ENCODE data around the gene KNSTRN. TPM values are rescaled to one million over a fixed set of nuclear protein-coding genes. Genes with fewer than 3 reads are reported as not detected.
A peak's percentile ranks its signal among the peaks of the same experiment; 100 is the strongest.

KNSTRN gene
- polyA plus RNA-seq, 2 of the 4 experiments (the other 2 are of a cell fraction) = 48.0 to 50.3 TPM

DNA sequence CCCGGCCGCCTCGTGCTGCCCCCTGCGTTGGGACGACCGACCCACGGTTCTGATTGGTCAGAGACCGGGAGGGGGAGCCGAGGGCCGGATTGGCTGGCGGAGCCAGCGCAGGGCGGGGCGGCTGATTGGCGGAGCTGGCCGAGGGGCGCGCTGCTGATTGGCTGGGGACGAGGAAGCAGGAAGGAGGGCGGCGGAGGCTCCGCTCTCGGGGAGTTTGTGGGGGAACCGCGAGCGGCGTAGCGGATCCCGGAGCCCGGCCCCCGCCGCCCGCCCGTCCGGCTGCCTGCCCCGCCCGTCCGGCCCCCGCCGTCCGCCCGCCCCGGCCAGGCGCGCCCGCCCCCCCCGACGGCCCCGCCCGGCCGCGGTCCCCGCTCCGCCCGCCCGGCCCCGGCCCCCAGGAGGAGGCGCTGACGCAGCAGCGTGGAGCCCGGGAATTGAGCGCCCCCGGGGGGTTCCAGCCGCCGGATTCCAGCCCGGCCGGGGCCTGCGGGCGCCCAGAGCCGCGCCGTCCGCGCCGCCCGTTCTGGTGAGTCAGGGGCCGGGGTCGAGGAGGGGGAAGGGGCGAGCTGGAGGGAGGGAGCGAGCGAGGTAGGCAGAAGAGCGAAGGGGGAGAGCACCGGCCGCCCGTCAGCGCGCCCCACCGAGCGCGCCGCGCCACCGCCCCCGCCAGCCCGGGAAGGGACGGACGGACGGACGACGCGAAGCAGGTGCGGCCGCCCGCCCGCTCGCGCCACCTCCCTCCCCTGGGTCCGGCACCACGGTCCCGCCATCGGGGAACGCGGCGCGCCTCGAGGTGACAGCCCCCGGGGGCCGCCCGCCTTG lies 58.4 kb downstream of the KNSTRN start, which contains the start of gene BAHD1:
BAHD1 (plus strand) TSS at position 211 of the 822 bp plus-strand sequence. CDS start 17,512 bp downstream, outside the sequence.
- ChIA-PET CTCF (interaction anchor here (0.6 to 4.1 kb wide), 9 partner anchors 10 to 329 kb away, joined by 3 to 18 read pairs (median 4); no protein-coding TSS in a partner anchor), POLR2A (interaction anchor here (0.6 kb wide), 1 partner anchor 18 kb away, joined by 9 read pairs; no protein-coding TSS in a partner anchor)
- FAIRE-seq = no peak
- Histone ChIP-seq H3K4me1 (peaks cover 21% of the 10 kb centered on the region; the same call in 1 of the 3 replicates), H3K4me2 (peak within 1 kb of the TSS; percentile 100), H3K4me3 (peak within 1 kb of the TSS; percentile 93), H3K27ac (peak within 1 kb of the TSS; percentile 91 to 100), H3K9me3 (no peaks in the 10 kb centered on the region)
- no peak for TF ChIP-seq USF2 (IDR thresholded peaks at IDR 0.05)
- no peak for TF ChIP-seq HDAC2 (IDR thresholded peaks at IDR 0.05)
- no peak for TF ChIP-seq RNF2 (IDR thresholded peaks at IDR 0.05; ENCODE audit: borderline replicate concordance, low read depth)
- TF ChIP-seq NPAS2 (CRISPR knock-in tag; IDR thresholded peaks at IDR 0.05; ENCODE audit: borderline replicate concordance) = no peak
- TF ChIP-seq HOXB13 (CRISPR knock-in tag; IDR thresholded peaks at IDR 0.05; ENCODE audit: low read depth) = no peak
- TF ChIP-seq, protein P1, sequence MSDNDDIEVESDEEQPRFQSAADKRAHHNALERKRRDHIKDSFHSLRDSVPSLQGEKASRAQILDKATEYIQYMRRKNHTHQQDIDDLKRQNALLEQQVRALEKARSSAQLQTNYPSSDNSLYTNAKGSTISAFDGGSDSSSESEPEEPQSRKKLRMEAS (IDR thresholded peaks at IDR 0.05) = peak; percentile 63; the same call in 1 of the 2 replicates
- TF ChIP-seq FOSB (CRISPR knock-in tag; IDR thresholded peaks at IDR 0.05) = no peak
- no peak for TF ChIP-seq ZSCAN20 (CRISPR knock-in tag; IDR thresholded peaks at IDR 0.05)
- TF ChIP-seq, protein P2, sequence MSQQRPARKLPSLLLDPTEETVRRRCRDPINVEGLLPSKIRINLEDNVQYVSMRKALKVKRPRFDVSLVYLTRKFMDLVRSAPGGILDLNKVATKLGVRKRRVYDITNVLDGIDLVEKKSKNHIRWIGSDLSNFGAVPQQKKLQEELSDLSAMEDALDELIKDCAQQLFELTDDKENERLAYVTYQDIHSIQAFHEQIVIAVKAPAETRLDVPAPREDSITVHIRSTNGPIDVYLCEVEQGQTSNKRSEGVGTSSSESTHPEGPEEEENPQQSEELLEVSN (IDR thresholded peaks at IDR 0.05; ENCODE audit: borderline replicate concordance, low read depth) = 0 out of 2 replicates have a peak, but pooled peaks have one; percentile 39
- no peak for TF ChIP-seq KDM1A (IDR thresholded peaks at IDR 0.05; ENCODE audit: low read depth)
- no peak for TF ChIP-seq MAFK (IDR thresholded peaks at IDR 0.05; ENCODE audit: partially characterized antibody)
- TF ChIP-seq POLR2AphosphoS2 (conservative IDR thresholded peaks at IDR 0.05; ENCODE audit: low read length) = no peak
- TF ChIP-seq, protein P3, sequence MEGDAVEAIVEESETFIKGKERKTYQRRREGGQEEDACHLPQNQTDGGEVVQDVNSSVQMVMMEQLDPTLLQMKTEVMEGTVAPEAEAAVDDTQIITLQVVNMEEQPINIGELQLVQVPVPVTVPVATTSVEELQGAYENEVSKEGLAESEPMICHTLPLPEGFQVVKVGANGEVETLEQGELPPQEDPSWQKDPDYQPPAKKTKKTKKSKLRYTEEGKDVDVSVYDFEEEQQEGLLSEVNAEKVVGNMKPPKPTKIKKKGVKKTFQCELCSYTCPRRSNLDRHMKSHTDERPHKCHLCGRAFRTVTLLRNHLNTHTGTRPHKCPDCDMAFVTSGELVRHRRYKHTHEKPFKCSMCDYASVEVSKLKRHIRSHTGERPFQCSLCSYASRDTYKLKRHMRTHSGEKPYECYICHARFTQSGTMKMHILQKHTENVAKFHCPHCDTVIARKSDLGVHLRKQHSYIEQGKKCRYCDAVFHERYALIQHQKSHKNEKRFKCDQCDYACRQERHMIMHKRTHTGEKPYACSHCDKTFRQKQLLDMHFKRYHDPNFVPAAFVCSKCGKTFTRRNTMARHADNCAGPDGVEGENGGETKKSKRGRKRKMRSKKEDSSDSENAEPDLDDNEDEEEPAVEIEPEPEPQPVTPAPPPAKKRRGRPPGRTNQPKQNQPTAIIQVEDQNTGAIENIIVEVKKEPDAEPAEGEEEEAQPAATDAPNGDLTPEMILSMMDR (IDR thresholded peaks at IDR 0.05) = no peak
- TF ChIP-seq ZFP36 (IDR thresholded peaks at IDR 0.05; ENCODE audit: borderline replicate concordance, partially characterized antibody) = no peak
- TF ChIP-seq NR3C1 (IDR thresholded peaks at IDR 0.05) = no peak
- TF ChIP-seq TP53 (CRISPR knock-in tag; IDR thresholded peaks at IDR 0.05) = no peak
- TF ChIP-seq HOXB5 (CRISPR knock-in tag; IDR thresholded peaks at IDR 0.05) = no peak
- no peak for TF ChIP-seq RARB (CRISPR knock-in tag; IDR thresholded peaks at IDR 0.05)
- TF ChIP-seq, protein P4, sequence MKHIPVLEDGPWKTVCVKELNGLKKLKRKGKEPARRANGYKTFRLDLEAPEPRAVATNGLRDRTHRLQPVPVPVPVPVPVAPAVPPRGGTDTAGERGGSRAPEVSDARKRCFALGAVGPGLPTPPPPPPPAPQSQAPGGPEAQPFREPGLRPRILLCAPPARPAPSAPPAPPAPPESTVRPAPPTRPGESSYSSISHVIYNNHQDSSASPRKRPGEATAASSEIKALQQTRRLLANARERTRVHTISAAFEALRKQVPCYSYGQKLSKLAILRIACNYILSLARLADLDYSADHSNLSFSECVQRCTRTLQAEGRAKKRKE (CRISPR knock-in tag; IDR thresholded peaks at IDR 0.05; ENCODE audit: low read depth) = no peak
- TF ChIP-seq RAD21 (conservative IDR thresholded peaks at IDR 0.05 in 1 of 2, IDR thresholded peaks at IDR 0.05 in 1 of 2) = 0 out of 5 replicates have a peak, but pooled peaks of 1 of the 2 experiments have one; percentile 11
- no peak for TF ChIP-seq ESRRA (IDR thresholded peaks at IDR 0.05; ENCODE audit: borderline replicate concordance, low read length)
- TF ChIP-seq, protein P5, sequence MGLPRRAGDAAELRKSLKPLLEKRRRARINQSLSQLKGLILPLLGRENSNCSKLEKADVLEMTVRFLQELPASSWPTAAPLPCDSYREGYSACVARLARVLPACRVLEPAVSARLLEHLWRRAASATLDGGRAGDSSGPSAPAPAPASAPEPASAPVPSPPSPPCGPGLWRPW (IDR thresholded peaks at IDR 0.05) = no peak
- no peak for TF ChIP-seq FOXS1 (CRISPR knock-in tag; IDR thresholded peaks at IDR 0.05)
- TF ChIP-seq CHD4 (IDR thresholded peaks at IDR 0.05; ENCODE audit: borderline replicate concordance) = no peak
- no peak for TF ChIP-seq KDM5A (IDR thresholded peaks at IDR 0.05)
- no peak for TF ChIP-seq PBX3 (IDR thresholded peaks at IDR 0.05)
- TF ChIP-seq REST (IDR thresholded peaks at IDR 0.05) = no peak
- peak; percentile 84 to 92 for ATAC-seq
- DNase-seq (ENCODE audit: low read depth in 1 of 2, low spot score in 1 of 2) = peak; percentile 89 to 96
- WGBS (ENCODE audit: missing lambda C conversion rate) = no CpG with 5 or more reads among the region's 119 CpGs

Data from A549 (cell line).